HTERT RPE-1 (cell line): ENCODE data around the gene GRIK3.

Experiments used
- in situ Hi-C: fragments of 300-500 bp; cut with MboI; formaldehyde crosslinking; loops from 4 replicates; pipeline ENCODE4 v1.14.3; 2020; ENCODE audit warnings: low sequenced_read_pairs

Gene GRIK3

DNA sequence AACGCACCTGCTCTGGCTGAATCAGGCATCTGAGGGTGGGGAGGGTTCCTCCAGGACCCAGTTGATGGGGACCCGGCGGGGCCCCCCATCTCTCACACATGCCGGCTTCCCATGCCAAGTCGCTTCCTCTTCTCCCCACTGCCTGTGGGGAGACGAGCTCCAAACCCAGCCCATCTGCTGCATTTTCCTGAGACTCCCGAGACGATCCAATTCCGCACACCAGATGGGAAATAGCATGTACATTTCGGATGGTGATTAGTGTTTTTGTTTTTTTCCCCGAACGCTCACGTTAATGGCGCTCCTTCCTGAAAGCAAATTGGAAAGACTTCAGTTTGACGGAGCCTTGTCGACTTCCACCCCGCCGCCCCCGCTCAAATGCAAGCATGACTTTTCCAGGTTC lies 13.2 kb upstream of the GRIK3 start:
- in situ Hi-C loops, result no loop called here

DNA sequence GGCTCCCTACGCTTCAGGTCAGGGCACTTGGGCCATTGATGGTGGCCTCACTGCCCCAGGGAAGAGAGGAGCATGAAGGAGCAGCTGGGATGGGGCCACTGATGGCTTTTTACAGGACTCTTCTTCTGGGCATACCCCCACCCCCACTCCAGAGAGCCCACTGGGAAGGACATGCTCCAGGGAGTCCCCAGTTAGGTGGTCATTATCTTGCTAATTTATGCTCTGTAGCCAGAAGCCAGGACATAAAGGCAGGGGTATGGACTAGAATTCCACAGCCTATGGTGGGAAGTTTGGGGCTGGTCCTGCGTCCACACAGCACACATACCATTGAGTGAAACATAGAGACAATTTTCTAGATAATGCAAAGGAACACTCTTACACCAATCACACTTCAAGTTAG lies 8.8 kb upstream of the GRIK3 start:
- in situ Hi-C loops, result no loop called here

DNA sequence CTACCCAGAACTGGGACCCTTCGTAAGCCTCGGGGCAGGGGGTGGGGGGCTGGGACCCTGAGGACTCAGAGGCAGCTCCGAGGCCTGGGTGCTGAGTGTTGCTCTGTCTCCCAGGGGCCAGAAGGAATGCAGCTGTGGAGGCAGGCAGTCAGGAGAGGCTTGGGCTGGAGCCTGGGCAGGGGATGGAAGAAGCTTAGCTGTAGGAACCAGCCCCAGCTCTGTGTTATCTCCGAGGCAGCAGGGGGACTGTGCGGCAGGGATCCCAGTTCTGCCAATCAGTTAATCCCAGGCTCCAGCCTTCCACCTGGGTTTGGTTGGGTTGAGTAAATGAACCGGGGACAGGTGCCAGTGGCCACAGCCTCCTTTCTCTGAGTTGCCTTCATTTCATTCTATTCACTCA lies 8.2 kb upstream of the GRIK3 start:
- in situ Hi-C loops, result no loop called here

DNA sequence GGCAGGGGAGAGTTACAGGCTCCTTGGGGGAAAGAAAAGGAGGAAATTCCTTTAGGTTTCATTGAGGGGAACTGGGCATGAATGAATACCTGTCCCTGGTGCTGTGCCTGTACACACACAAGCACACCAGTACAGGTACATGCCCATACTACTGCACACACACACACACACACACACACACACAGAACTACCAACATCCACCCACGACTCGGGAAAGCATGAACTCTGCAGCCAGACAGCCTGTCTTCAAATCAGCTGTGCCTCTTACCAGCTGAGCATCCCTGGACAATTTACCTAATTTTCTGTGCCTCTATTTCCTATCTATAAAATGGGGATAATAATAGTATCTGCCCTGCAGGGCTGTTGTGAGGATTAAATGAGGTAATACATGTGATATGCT lies 7.2 kb upstream of the GRIK3 start:
- in situ Hi-C loops, result no loop called here

DNA sequence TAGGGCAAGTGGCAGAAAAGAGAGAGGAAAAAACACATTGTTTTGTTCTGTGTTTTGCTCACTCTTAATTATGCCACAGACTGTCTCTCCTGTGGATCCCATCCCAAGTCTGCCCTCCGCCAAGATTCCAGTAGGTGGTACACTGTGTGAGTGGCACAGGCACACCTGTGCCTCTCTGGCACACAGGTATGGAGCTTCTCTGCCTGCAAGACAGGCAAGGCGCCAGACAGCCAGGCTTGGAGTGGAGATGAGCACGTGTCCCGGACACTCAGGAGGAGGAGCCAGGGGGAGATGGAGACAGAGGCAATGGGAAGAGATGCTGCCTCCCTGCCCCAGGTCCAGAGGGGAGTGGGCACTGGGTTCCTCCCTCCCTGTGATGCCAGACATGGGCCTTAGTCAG lies 6.5 kb upstream of the GRIK3 start:
- in situ Hi-C loops, result no loop called here

DNA sequence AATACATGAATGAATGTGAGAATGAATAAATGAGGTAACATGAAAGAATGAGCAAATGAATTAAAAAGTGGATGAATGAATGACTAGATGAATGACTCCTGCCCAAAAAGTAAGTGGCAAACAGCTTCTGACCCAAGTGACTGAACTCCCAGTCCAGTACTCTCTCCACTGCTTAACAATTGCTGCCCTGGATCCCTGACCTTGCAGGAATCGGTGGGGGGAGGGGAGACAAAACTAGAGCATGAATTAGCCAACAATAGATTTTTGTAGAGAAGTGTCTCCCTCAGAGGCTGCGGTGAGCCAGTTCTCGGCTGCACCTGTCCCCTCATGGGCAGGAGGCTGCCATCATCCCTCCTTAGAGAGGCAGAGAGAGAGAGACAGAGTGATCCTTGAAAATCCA lies 5.9 kb upstream of the GRIK3 start:
- in situ Hi-C loops, result no loop called here

DNA sequence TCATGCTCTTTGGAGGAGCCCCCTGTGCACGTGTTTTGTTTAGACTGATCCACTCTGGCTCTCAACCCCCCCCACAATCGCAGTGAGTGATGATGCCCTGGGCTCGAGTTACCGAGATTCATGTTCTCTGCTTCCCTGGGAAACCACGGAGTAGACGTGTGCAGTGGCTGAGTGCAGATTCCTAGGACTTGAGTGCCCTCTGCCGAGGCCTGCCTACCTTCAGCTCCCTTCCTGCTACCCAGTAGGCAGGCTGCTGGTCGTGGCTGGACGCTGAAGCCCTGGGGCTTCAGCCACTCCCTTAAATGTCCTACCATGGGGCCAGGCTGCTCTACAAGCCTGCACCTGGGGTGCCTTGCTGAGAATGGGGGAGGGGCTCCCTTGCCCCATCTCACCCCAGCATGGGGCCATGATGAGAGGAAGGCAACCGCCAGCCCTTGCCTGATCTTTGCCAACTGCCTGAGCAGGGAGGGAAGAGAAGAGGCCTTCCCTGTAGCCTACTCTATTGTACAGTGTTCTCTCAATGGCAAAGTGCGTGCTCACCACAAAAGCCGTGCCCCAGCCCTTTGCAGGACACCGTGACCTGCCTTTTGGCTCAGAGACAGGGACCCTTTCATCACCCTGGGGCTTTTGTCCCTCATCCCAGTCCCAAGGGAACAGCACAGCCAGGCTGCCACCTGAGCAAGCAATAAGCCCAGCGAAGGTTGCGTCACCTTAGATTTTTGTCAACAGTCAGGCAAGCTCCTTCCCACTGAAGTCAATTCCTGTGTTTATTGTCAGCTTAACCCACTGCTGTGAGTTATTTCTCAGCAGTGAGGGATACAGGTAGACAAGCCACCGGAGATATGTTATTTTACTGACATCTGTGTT lies 4.1 kb upstream of the GRIK3 start:
- in situ Hi-C loops, result no loop called here

DNA sequence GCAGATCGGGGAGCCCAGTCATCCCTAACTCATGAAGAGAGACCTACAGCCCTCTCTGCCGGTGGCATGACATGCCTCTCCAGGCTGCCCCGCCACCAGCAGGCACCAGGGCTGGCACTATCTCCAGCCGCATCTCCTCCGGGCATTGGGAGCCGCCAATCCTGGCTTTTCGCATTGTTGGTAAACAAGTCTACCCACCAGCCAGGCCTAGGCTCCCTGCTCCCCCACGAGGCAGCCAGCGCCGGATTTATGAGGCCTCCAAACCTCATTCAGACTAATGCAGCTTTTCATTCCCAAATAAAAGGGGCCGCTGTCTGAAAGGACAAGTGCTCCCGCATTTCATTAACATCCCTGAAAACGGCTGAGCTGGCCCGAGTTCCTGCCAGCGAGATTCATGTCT lies 3.4 kb upstream of the GRIK3 start:
- in situ Hi-C loops, result no loop called here

DNA sequence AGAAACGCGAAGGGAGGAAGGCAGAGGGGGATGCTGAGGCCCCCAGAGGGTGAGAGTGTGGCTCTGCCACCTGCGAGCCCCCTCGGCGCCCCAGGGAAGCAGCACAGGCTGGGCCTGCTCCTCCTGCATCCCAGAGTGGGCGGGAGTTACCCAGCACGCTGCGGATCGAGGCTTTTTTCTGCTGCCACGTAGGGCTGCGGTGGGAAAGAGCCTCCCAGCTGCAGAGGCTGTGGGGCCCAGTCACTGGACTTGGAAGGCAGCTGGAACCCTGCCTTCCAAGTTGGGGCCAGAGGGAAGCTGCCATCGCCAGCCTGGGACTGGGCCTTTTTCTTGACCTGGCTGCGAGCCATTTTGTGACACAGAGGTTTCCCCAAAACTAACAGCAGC lies 2.3 kb upstream of the GRIK3 start:
- in situ Hi-C loops, result no loop called here

DNA sequence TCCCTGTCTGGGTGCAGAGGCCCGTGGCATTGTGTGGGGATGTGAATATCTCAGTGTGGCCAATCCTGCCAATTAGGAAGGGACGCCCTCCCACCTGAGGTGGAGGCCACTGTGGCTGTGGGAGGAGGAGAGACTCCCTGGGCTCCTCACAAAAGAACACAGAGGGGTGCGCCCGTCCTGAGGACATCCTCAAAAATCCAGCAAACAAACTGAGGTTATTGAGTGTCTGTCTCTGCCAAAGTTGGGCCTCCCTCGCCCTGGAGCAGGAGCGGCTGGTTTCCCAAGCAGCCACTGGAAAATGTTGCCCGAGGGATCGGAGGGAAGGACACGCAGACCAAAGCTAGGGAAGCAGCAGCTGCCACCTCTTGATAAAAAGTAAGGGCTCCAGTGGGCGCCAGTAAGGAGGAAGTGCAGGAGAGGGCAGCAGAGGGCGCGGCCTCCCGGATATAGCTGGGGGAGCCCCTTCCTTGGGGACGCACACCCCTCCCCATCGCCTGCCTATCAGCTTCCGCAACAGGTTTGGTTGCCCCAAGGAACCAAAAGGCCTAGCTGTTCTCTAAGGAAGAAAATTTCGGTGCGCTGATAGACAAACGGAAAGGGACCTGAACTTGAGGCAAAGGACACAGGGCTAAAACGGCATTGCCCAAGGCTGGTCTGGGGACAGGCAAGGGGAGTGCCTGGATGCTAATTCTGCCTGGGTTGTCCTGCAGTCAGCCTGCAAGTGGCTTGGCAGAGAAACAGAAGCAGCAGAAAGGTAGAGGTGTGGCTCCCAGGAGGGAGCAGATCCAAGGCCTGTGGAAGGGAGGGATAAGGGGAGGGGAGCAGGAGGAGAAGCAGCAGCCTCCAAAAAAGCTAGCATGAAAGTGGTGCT lies 1.7 kb upstream of the GRIK3 start:
- in situ Hi-C loops, result no loop called here

DNA sequence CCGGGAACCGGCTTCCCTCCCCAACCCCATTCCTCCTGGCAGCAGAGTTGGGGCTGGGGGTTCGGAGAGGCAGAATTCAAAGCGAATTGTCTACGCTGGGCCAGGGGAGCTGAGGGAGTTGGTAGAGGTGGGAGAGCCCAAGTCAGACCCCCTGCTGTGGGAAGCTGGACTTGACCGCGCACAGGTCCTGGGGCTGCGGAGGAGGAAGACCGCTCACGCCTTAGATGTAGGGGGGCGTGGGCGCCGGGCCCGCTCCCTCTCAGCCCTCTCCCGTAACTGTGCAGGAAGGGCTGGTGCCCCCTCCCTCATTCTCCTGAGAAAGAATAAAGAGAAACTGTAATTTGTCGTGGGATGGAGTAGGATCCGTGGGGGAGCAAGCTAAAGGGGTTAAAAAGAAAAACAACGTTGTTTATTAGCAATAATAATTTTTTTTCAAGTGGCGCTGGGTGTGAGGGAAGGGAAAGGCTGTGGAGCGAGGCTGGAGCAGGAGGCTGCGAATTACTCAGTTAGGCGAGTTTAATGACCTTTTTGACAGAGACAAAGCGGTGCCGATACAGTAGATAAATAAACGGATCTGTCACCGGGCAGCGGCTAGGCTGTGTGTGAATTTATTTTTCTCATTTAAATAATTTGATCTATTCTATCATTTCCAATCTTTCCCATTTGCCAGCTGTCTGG lies 838 bp upstream of the GRIK3 start:
- in situ Hi-C loops, result no loop called here

DNA sequence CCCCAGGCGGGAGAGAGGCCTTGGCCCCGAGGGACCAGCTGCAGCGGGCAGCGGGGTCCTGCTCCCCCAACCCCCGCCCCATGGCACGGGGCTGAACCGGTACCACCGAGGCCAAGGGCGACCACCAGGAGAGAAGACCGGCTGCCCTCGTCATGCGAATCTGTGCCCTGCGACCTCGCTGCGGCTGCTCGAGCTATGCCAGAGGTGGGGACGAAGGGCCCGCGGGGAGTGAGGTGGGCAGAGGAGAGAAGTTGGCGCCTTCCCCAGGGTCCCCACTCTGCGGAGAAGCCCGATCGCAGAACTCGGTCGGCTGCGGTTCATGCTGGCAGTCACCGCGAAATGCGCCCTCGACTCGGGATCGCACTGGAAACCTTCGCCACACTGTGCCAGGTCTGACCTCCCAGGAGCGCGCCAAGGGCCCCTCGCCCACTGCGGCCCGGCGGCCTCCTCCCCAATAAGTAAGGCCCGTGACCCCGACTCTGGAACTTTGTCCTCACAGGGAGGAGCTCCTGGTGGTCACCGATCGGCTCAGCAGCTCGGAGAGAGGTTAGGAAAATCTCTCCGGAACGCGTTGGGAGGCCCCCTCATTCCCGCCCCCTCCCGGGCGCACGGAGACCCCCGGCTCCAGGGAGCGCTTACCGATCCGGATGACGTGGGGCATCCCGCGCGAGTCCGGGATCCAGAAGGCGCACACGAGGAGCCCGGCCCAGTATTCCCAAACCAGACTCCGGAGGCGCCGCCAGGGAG lies 787 bp downstream of the GRIK3 start:
- in situ Hi-C loops, result no loop called here

DNA sequence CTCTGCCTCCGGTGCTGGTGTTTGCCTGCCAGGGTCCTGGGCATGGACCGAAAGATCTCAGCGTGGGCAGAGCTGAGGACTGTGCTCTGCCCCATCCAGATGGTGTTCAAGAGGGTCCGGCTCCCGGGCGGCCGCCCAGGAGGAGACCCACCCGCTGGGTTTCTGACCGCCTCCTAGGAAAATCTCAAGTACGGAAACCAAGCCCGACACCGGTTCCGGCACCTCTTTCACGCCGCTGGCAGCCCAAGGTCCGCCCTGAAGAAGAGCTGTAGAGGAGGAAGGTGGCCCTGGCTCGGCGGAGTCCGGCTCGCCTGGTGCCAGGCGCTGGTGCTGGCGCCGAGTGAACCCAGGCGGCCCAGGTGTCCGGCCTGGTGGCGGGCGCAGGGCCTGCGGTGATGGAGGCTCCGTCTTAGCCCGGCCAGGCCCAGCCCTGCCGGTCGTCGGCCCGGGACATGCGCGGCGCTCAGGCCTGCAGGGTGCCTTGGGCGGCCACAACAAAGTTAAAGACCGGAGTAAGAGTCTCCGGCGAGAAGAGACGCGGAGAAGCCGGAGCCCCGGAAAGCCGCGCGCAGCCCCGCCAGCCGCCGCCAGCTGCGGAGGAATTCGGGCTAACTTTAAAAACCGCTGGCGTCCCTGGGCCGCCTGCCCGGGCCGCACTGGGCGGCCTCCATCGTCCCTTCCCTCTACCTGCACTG lies 1.5 kb downstream of the GRIK3 start:
- in situ Hi-C loops, result no loop called here

DNA sequence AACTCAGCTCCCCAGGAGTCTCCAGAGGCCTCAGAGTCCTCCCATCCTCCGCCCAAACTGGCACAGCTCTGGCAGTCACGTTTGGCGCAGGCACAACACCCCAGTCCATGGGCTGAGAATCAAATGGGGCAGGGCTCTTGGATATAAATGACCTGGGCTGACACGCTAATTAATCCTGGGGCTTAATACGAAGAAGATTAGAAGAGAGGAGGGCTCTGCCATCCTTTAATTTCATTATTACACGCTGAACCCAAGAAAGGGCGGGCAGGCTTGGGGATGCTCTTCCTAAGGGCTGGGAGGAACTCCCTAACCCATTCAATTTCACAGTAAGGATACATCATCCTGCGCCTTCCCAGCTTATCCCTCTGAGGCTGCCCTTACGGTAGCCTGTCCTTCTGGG lies 2.4 kb downstream of the GRIK3 start:
- in situ Hi-C loops, result no loop called here

DNA sequence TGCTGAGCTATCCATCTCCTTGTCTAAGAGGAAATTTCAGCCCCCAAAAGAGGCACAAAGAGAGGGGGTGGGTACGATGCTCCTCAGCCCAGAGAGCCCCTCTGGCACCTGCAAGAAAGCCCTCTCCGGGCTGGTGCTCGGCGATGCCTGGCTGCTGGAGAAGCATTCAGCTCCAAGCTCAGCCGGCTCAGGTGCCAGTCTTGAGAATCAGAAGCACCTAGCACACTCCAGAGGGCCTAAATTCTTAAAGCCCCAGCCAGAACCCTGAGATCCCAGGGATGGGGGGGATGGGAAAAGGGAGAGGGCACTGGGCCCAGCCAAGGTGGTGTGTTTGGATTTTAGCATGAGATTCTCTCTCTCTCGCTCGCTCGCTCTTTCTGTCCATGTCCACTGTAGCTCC lies 2.9 kb downstream of the GRIK3 start:
- in situ Hi-C loops, result no loop called here

DNA sequence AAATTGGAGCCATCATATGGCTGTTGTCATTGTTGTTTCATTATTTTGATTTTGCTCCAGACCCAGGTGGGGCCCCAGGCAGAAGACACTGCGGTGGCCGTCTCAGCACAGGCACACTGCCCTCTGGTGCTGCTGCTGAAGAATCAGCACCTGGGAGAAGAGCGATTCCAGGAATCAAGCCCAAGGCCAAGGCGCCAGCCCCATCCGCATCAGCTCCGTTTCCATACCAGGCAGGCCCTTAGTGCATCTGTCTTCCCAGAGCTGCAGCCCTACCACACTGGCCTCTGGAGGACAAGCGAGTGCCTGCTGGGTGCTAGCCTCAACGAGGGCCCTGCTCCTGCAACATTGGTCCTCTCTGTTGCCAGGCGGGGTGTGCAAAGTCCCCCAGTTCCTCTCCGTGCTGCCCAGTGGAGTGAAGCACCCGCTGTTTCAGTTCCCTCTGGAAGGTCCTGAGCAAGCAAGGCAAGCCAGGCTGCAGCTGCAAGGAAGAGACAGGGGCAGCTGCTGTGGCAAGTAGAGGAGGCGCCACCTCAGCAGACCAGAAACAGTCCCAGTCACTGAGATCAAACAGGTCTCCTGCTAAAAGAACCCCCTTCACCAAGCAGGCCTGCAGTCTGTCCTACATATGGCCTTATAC lies 5.2 kb downstream of the GRIK3 start:
- in situ Hi-C loops, result no loop called here

DNA sequence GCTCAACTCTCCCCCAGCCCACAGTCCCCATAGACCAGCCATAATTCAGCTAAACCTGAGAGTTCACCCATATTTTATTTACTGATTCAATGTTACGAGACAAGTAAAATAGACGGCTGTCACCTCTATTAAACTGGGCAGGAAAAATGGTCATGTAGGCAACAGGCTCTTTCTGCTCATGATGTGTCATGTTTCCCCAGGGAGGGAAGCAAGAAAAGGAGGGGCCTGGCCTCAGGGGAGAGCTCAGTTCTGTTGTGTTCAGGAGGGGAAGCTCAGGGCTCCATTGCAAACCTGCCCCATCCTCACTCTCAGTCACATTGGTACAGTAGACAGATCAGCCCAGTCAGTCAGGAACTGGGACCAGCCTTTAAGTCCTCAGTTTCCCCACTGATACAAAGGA lies 12.8 kb downstream of the GRIK3 start:
- in situ Hi-C loops, result no loop called here

DNA sequence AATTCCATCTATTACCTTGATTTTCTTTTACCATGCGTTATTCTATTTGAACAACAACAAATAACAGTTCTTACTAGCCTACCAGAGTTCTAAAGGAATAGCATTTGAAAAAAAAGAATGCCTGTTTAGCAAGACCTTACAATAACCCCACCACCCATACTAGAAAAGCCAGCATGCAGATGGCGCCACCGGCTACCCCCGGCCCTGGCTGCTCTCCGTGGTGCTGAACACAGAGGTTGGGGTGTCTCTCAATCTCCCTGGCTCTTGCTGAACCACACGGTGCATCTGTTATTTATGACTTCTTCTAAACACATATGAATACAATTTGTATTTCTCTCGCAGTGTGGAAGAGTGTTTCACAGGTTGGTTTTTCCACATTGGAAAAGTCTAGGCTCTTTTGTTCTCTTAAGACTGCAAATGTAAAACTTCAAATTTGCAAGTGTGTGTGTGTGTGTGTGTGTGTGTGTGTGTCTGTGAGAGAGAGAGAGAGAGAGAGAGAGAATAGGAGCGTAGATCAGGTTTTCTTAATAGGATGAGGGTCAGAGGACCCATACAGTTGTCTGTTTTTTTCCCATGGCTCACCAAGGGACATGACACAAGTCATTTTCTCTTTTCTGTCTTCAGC lies 13.6 kb downstream of the GRIK3 start:
- in situ Hi-C loops, result no loop called here

DNA sequence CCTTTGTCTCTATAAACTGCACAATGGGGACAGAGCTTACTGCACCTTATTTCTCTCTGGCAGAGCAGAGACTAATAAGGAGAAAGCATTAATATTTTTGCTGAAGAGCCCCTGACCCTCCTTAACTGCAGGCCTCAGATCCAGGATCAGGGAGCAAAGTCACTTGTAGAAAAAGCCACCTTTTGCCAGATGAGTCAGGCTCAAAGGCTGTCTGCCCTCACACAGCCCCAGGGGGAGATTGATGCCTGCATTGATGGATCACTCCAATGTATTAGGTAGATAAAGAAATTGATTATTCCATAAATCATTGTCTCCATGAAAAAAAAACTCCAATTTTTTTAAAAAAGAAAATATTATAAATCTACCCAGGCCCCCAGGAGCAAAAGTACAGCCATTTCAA lies 15.8 kb downstream of the GRIK3 start:
- in situ Hi-C loops, result no loop called here
